Endothelial cell of umbilical vein (primary cell): ENCODE measurements around the gene UBTD1. TPM values are rescaled to one million over a fixed set of nuclear protein-coding genes. Genes with fewer than 3 reads are reported as not detected.

Experiments
- BruUV-seq: library from RNA; stranded (reverse); fragments of 400-500 nt; replicated peaks from 2 replicates; lab custom pipeline; 2021; lab: Mats Ljungman, UMichigan
- CTCF ChIA-PET: fragments of 300-600, 350-600 bp; sonication (Branson Sonifier 250); formaldehyde crosslinking; loops from one replicate; lab custom pipeline; 2021; ENCODE audit warnings: antibody characterized with exemption, inconsistent platforms; lab: Charles Lee
- POLR2A ChIA-PET: fragments of 300-600, 350-600 bp; sonication (Branson Sonifier 250); formaldehyde crosslinking; loops from one replicate; lab custom pipeline; 2021; ENCODE audit warnings: antibody characterized with exemption, inconsistent platforms; lab: Charles Lee
- DNase-seq: peaks from one replicate; pipeline ENCODE4 v3.0.0-alpha.2; 2011; ENCODE audit warnings: low read depth, low spot score
- FAIRE-seq: peaks from 2 replicates; lab custom pipeline; 2011; peaks lifted over from hg19 to GRCh38; lab: Jason Lieb, UNC
- H2AFZ ChIP-seq: 2 replicates; pipeline ENCODE4 v1.6.0; 2012; ENCODE audit warnings: low read depth, low read length, control low read depth, inconsistent platforms
- H3K27ac ChIP-seq: 2 replicates; pipeline ENCODE4 v1.5.1; 2011; ENCODE audit warnings: low read depth, mild to moderate bottlenecking, control low read depth, low read length, moderate library complexity; ENCODE audit not compliant: insufficient read depth
- H3K27me3 ChIP-seq, 2 experiments: 2 replicates each; pipeline versions ENCODE4 v1.6.0 to v1.6.1; 2011; ENCODE audit warnings: low read length in 2 of 2, mixed read lengths in 1 of 2; ENCODE audit not compliant: control insufficient read depth in 2 of 2, insufficient read depth in 2 of 2
- H3K36me3 ChIP-seq, 2 experiments: 2 replicates in 1 of 2; 3 replicates in 1 of 2; pipeline ENCODE4 v1.5.1; 2011; ENCODE audit warnings: low read length in 2 of 2, mild to moderate bottlenecking in 1 of 2, moderate library complexity in 1 of 2; ENCODE audit not compliant: control insufficient read depth in 2 of 2, insufficient read depth in 2 of 2; ENCODE audit errors: extremely low read depth in 1 of 2
- H3K4me1 ChIP-seq: 3 replicates; pipeline ENCODE4 v1.5.1; 2011; ENCODE audit warnings: mild to moderate bottlenecking, low read length; ENCODE audit not compliant: control insufficient read depth, insufficient read depth; ENCODE audit errors: extremely low read depth
- H3K4me2 ChIP-seq: 2 replicates; pipeline ENCODE4 v1.6.1; 2011; ENCODE audit warnings: low read length, control low read depth, mixed read lengths; ENCODE audit not compliant: insufficient read depth
- H3K4me3 ChIP-seq, 3 experiments: fragments of 200-600 bp in 1 of 3; sonication (generic), shearing (Covaris generic) in 1 of 3; replicated peaks in 1 of 3; 2 replicates each; pipeline ENCODE4 v1.5.1; 2011 to 2016; ENCODE audit warnings: control low read depth in 3 of 3, low read length in 3 of 3, mild to moderate bottlenecking in 2 of 3, inconsistent platforms in 1 of 3, low read depth in 1 of 3, moderate library complexity in 1 of 3; ENCODE audit not compliant: insufficient read depth in 1 of 3
- H3K79me2 ChIP-seq: 2 replicates; pipeline ENCODE4 v1.6.0; 2012; ENCODE audit warnings: low read length, inconsistent platforms; ENCODE audit not compliant: control insufficient read depth, insufficient read depth
- H3K9ac ChIP-seq: replicated peaks from 2 replicates; pipeline ENCODE3; 2011; ENCODE audit warnings: low read length, control low read depth; ENCODE audit not compliant: insufficient read depth; ENCODE audit errors: extremely low read depth
- H3K9me1 ChIP-seq: replicated peaks from 3 replicates; pipeline ENCODE4 v1.6.0; 2011; ENCODE audit warnings: mild to moderate bottlenecking, low read length; ENCODE audit not compliant: control insufficient read depth, insufficient read depth; ENCODE audit errors: extremely low read depth
- H3K9me3 ChIP-seq: replicated peaks from 2 replicates; pipeline ENCODE4 v1.5.1; 2012; ENCODE audit warnings: low read length, inconsistent platforms; ENCODE audit not compliant: control insufficient read depth, insufficient read depth
- H4K20me1 ChIP-seq: replicated peaks from 2 replicates; pipeline ENCODE3; 2011; ENCODE audit warnings: mild to moderate bottlenecking, low read length; ENCODE audit not compliant: control insufficient read depth, insufficient read depth; ENCODE audit errors: extremely low read depth
- JUN ChIP-seq: IDR thresholded peaks from 2 replicates; pipeline ENCODE4 v1.6.1; 2011; ENCODE audit warnings: borderline replicate concordance, low read depth; ENCODE audit not compliant: insufficient read length, insufficient read depth
- dilution Hi-C: fragments of 300-500 bp; cut with MboI; formaldehyde crosslinking; loops from one replicate; pipeline ENCODE4 v1.15.0; 2019; ENCODE audit warnings: low sequenced_read_pairs; ENCODE audit not compliant: extremely low pct_ligation_motif_present
- intact Hi-C: fragments of 100-400 bp; cut with micrococcal nuclease; formaldehyde crosslinking; loops from one replicate; pipeline ENCODE4 v1.10.0; 2022
- polyA plus RNA-seq, 4 experiments: library from polyadenylated mRNA; depleted of rRNA in 3 of 4; stranded (reverse) in 3 of 4; unstranded in 1 of 4; fragments of >200 nt; gene quantifications; 2 replicates each; pipeline versions ENCODE4 v1.2.1 to v1.2.3, GENCODE V29; 2011 to 2012; ENCODE audit warnings: missing spikeins in 1 of 4
- total RNA-seq: library from RNA; stranded (reverse); gene quantifications from 2 replicates; pipeline ENCODE4 v1.2.3, GENCODE V29; 2021
- TF ChIP-seq, protein P1 (sequence below): IDR thresholded peaks from 2 replicates; pipeline ENCODE4 v1.6.1; 2011; ENCODE audit not compliant: insufficient read depth, insufficient read length
- TF ChIP-seq, protein P2 (sequence below), 2 donors: IDR thresholded peaks; 1 replicate in 1 of 2; 2 replicates in 1 of 2; pipeline ENCODE4 v1.5.1; 2011; ENCODE audit warnings: low read length in 2 of 2, mild to moderate bottlenecking in 2 of 2, moderate library complexity in 2 of 2, control low read depth in 1 of 2, inconsistent platforms in 1 of 2, low read depth in 1 of 2; ENCODE audit not compliant: insufficient read depth in 1 of 2; ENCODE audit errors: extremely low read depth in 1 of 2

UBTD1 gene
- total and polyA plus RNA-seq, 2 donors (not counting 3 experiments of a cell fraction or from before 2014, with no cell fraction given): 42.6 to 63.7 TPM

DNA sequence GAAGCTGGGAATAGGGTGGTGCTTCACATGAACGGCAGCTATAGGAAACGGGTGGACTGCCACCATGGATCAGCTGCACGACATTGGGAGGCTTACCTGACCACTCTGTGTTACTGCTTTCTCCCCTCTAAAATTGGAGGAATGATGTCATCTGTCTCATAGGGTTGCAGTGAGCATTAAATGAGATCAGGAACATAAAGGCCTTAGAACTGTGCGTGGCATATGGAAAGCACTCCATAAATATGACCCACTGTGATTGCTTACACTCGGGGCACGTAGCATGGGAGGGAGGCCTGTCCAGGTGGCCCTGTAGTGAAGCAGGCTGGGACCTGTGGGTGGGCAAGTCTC, 100.5 kb downstream of the UBTD1 start:
- FAIRE-seq (no peak), DNase-seq (no peak)
- Histone ChIP-seq H3K27me3 (no peaks in the 10 kb centered on the region), H3K4me3 (no peak overlapping the region), H3K79me2 (no peaks in the 10 kb centered on the region), H2AFZ (no peak overlapping the region), H3K4me2 (no peak overlapping the region), H3K36me3 (no peaks in the 10 kb centered on the region), H3K4me1 (peaks cover 25% of the 10 kb centered on the region), H3K27ac (no peak overlapping the region), H3K9ac (no peak overlapping the region), H3K9me3 (no peaks in the 10 kb centered on the region), H4K20me1 (no peaks in the 10 kb centered on the region), H3K9me1 (no peaks in the 10 kb centered on the region)
- TF ChIP-seq, protein P1, sequence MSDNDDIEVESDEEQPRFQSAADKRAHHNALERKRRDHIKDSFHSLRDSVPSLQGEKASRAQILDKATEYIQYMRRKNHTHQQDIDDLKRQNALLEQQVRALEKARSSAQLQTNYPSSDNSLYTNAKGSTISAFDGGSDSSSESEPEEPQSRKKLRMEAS: no peak
- TF ChIP-seq, protein P2, sequence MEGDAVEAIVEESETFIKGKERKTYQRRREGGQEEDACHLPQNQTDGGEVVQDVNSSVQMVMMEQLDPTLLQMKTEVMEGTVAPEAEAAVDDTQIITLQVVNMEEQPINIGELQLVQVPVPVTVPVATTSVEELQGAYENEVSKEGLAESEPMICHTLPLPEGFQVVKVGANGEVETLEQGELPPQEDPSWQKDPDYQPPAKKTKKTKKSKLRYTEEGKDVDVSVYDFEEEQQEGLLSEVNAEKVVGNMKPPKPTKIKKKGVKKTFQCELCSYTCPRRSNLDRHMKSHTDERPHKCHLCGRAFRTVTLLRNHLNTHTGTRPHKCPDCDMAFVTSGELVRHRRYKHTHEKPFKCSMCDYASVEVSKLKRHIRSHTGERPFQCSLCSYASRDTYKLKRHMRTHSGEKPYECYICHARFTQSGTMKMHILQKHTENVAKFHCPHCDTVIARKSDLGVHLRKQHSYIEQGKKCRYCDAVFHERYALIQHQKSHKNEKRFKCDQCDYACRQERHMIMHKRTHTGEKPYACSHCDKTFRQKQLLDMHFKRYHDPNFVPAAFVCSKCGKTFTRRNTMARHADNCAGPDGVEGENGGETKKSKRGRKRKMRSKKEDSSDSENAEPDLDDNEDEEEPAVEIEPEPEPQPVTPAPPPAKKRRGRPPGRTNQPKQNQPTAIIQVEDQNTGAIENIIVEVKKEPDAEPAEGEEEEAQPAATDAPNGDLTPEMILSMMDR (IDR thresholded peaks at IDR 0.05; ENCODE audit: extremely low read depth in 1 of 2, insufficient read depth in 1 of 2, low read depth in 1 of 2, low read length in 2 of 2): no peak
- no TSS peak for BruUV-seq
- ChIA-PET POLR2A (no interaction called here), CTCF (no interaction called here)
- intact Hi-C loops (loop anchor here (5.0 kb wide), 1 partner anchor 192 kb away; no protein-coding TSS in a partner anchor), dilution Hi-C loops (no loop called here)

DNA sequence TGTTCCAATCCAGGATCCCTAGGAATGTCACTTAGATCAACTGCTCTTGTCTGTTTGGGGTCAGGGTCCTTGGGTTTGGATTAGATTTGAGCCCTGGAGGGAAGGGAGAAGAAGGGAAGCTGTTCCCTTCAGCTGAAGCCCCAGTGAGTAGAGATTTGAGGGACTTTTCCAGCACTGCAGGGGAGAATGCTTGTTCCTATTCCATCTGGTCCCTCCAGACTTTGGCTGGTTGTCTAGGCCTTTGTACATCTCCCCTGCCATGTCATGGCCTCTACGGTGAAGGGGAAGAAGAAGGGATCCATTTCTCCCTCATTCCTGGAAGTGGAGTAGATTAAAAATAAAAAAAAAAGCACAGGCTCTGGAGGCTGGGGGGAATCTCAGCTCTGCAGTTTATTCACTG, 101.9 kb downstream of the UBTD1 start:
- Histone ChIP-seq H3K9ac (no peak overlapping the region), H3K9me1 (no peaks in the 10 kb centered on the region), H3K27ac (no peak overlapping the region), H3K4me3 (no peak overlapping the region), H4K20me1 (no peaks in the 10 kb centered on the region), H3K9me3 (no peaks in the 10 kb centered on the region), H3K79me2 (no peaks in the 10 kb centered on the region), H2AFZ (no peak overlapping the region), H3K27me3 (no peaks in the 10 kb centered on the region), H3K36me3 (no peaks in the 10 kb centered on the region), H3K4me1 (peaks cover 24% of the 10 kb centered on the region), H3K4me2 (no peak overlapping the region)
- dilution Hi-C loops (no loop called here), intact Hi-C loops (no loop called here)
- TF ChIP-seq JUN: no peak
- ChIA-PET CTCF (interaction anchor here (0.8 to 1.5 kb wide), 5 partner anchors 10 to 137 kb away, joined by 3 to 9 read pairs (median 3); partner anchors contain the start of gene ANKRD2), POLR2A (no interaction called here)
- no TSS peak for BruUV-seq
- DNase-seq: no peak
- no peak for FAIRE-seq
